ENCODE data around the gene INHBA.

Gene INHBA

DNA sequence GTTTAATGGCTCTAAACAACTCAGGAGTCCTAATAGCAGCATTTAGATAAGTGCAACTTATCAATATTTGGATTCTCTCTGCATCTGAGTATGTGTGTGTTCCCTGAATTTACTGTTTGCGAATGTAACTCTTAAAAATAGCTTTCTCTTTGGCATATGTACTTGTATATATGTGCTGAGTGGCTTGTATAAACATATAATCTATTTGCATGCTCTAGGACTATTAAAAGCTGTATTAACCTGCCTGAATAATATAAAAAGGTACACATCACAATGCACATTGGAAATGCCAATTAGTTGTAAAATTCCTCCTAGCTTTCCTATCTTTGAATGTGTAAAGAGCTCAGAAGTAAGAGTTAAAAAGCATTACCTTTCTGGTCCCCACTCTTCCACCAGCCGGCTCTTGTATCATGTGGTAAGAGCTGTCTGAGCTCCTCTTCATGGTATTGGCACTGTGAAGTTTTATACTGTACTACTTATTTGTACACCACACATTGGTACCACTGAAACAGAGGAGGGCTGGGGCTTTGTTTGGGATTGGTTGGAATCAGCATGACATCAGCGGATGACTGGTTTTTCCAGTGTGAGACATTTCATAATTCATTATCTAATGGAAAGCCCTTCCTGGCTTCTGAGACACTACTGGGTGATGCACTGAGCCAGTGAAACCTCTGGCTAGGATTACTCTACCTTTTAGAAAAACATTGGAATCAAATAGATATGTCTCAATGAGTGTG lies at the start of gene INHBA:
Gene INHBA, minus strand, starts transcription at position 456 of the 737 bp plus-strand sequence. CDS start 2,716 bp downstream, outside the sequence.
- DNase-seq (ENCODE audit: insufficient read length, low spot score) (no peak), FAIRE-seq (no peak)
- TF ChIP-seq, protein P1, sequence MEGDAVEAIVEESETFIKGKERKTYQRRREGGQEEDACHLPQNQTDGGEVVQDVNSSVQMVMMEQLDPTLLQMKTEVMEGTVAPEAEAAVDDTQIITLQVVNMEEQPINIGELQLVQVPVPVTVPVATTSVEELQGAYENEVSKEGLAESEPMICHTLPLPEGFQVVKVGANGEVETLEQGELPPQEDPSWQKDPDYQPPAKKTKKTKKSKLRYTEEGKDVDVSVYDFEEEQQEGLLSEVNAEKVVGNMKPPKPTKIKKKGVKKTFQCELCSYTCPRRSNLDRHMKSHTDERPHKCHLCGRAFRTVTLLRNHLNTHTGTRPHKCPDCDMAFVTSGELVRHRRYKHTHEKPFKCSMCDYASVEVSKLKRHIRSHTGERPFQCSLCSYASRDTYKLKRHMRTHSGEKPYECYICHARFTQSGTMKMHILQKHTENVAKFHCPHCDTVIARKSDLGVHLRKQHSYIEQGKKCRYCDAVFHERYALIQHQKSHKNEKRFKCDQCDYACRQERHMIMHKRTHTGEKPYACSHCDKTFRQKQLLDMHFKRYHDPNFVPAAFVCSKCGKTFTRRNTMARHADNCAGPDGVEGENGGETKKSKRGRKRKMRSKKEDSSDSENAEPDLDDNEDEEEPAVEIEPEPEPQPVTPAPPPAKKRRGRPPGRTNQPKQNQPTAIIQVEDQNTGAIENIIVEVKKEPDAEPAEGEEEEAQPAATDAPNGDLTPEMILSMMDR (IDR thresholded peaks at IDR 0.05; ENCODE audit: insufficient read depth, missing control alignments): no peak

DNA sequence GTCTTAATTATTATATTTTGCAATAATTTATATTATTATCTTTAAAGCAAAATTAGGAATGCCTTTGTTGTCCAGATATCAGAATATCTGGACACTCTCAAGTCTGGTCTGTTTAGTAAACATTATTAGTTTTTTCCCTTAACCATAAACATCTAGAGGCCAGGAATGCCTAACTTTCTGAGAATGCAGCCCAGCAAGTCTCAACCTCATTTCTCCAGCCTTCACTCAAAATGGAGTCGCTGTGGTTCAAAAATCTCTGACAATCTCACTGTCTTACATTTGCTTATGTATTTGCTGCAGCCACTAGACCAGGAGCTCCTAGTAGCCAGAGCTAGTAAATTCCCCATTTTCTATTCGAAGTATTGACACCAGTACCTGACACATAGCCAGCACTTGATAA lies 49.7 kb upstream of the INHBA start:
- no peak for DNase-seq (ENCODE audit: insufficient read length, low spot score)
- FAIRE-seq: no peak
- TF ChIP-seq, protein P1 (IDR thresholded peaks at IDR 0.05; ENCODE audit: insufficient read depth, missing control alignments): no peak

DNA sequence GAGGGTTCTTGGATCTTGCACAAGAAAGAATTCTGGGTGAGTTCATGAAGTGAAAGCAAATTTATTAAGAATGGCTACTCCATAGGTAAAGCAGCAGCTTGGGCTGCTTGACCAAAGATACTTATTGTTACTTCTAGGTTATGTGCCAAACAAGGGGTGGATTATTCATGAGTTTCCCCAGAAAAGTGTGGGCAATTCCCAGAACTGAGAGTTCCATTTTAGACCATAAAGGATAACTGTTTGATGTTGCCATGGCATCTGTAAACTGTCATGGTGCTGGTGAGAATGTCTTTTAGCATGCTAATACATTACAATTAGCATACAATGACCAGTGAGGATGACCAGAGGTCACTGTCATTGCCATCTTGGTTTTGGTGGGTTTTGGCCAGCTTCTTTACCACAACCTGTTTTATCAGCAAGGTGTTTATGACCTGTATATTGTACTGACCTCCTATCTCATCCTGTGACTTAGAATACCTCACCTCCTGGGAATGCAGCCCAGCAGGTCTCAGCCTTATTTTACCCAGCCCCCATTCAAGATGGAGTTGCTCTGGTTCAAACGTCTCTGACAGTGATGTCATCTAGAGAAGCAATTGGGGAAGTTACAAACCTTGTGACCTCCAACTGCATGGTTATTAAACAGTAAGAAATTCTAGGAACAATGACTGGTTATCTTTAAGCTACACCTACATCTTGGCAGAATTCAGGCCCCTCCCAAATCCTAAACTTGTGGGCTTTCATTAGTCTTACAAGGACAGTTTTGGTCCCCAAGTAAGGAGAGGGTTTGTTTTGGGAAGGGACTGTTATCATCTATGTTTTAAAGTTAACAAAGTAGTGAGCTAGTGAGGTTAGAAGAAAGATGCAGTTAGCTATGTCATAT lies 48.0 kb upstream of the INHBA start:
- TF ChIP-seq, protein P1 (IDR thresholded peaks at IDR 0.05; ENCODE audit: insufficient read depth, missing control alignments): no peak
- DNase-seq (ENCODE audit: insufficient read length, low spot score) (no peak), FAIRE-seq (no peak)

DNA sequence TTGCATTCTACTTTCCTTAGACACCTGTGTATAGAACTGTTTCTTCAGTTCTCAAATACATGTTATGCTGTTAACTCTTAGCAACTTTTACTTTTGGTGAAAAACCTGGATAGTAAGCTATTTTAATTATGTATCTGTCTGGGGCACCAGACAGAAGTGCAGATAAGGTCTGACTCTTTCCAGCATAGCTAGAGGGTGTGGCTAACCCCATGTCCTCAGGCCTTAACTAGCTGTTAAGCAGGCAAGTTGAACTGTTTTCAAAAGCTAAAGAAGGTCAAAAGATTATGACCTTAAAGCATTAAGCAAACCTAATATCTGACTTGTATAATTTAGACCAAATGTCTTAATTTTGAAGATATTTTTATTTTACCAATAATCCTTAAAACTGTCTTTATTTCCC lies 45.1 kb upstream of the INHBA start:
- DNase-seq (ENCODE audit: insufficient read length, low spot score): no peak
- FAIRE-seq: no peak

DNA sequence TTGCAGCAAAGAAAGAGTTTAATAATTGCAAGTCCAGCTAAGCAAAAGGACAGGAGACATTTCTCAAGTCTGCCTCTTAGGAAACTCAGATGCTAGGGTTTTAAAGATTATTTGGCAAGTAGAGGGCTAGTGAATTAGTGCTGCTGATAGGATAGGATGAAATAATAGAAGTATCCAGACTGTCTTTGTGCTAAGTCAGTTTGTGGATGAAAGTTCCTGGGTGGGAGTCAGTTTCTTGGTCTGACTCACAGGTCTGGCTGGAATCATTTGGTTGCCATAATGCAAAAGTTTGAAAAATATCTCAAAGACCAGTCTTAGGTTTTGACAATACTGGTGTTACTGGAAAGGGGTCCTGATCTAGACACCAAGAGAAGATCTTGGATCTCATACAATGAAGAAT lies 42.6 kb upstream of the INHBA start:
- TF ChIP-seq, protein P1 (IDR thresholded peaks at IDR 0.05; ENCODE audit: insufficient read depth, missing control alignments): no peak
- FAIRE-seq: no peak

More for the DNA sequence above, 45.1 kb upstream of the INHBA start:
- TF ChIP-seq, protein P1 (IDR thresholded peaks at IDR 0.05; ENCODE audit: insufficient read depth, missing control alignments): no peak

DNA sequence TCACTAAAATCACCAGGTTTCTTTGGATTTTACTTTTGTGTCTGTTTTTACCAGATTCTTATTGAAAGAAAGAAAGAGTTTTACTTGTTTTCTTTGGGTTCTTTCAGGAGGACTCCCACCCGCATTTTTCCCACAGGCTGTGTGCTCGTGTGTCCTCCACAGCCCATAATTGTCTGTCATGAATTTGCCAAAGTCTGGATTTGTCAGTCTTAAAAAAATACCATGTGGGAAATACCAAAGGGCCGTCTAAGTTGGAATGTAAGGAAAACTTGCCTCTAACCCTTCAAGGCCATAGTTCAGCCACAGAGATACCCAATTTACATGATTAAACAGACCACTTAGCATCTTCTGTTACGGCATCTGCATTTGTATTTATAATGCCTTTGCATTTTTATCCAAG lies 41.3 kb upstream of the INHBA start:
- FAIRE-seq: no peak

More for the DNA sequence above, 42.6 kb upstream of the INHBA start:
- no peak for DNase-seq (ENCODE audit: insufficient read length, low spot score)

More for the DNA sequence above, 41.3 kb upstream of the INHBA start:
- TF ChIP-seq, protein P1 (IDR thresholded peaks at IDR 0.05; ENCODE audit: insufficient read depth, missing control alignments): no peak
- no peak for DNase-seq (ENCODE audit: insufficient read length, low spot score)
